WERI-Rb-1 (cell line): ENCODE results near the gene RAD21L1.
A peak's percentile ranks its signal among the peaks of the same experiment; 100 is the strongest.

ENCODE experiments used
- DNase-seq: peaks from one replicate; pipeline ENCODE4 v3.0.0-alpha.2; 2020
- H3K27ac ChIP-seq: fragments of 250-450 bp; sonication (Bioruptor Pico); 2 replicates; pipeline ENCODE4 v1.5.1; 2020; ENCODE audit warnings: mild to moderate bottlenecking, moderate library complexity
- H3K27me3 ChIP-seq: fragments of 250-450 bp; sonication (Bioruptor Pico); 2 replicates; pipeline ENCODE4 v1.5.1; 2021; ENCODE audit warnings: mild to moderate bottlenecking, low read depth, moderate library complexity; ENCODE audit not compliant: insufficient read depth, severe bottlenecking
- H3K36me3 ChIP-seq: fragments of 250-450 bp; sonication (Bioruptor Pico); 2 replicates; pipeline ENCODE4 v1.5.1; 2020; ENCODE audit warnings: mild to moderate bottlenecking, moderate library complexity
- H3K4me3 ChIP-seq: 2 replicates; pipeline ENCODE4 v1.5.1; 2011; ENCODE audit warnings: low read depth, mild to moderate bottlenecking, control low read depth, low read length
- H3K9me3 ChIP-seq: fragments of 250-450 bp; sonication (Bioruptor Pico); 2 replicates; pipeline ENCODE4 v1.5.1; 2021; ENCODE audit warnings: mild to moderate bottlenecking, moderate library complexity; ENCODE audit not compliant: severe bottlenecking
- TF ChIP-seq, protein P1 (sequence below): IDR thresholded peaks from 2 replicates; pipeline ENCODE4 v1.5.1; 2011; ENCODE audit warnings: low read depth, mild to moderate bottlenecking, control low read depth, inconsistent platforms, low read length

RAD21L1 gene

DNA sequence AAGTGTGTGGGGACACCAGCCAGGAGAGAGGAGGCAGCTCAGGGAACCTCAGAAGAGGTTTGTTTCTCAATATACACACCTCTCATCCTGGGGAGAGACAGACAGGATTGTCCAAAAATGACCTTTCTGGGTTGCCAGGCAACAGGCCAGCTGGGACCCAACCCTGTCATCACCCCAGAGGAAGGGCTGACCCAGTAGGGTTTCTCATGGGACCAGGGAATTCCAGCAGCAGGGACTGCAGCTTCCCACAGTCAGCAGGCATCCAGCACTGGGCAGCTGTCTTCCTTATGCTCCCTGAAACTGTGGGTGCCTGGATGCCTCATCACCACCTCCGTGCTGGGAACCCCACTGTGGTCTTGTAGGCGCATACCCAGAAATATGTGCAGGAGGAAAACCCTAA is 21.3 kb upstream of the RAD21L1 start:
- H3K27me3 ChIP-seq: peaks cover 6% of the 10 kb centered on the region
- H3K36me3 ChIP-seq: no peaks in the 10 kb centered on the region
- TF ChIP-seq, protein P1, sequence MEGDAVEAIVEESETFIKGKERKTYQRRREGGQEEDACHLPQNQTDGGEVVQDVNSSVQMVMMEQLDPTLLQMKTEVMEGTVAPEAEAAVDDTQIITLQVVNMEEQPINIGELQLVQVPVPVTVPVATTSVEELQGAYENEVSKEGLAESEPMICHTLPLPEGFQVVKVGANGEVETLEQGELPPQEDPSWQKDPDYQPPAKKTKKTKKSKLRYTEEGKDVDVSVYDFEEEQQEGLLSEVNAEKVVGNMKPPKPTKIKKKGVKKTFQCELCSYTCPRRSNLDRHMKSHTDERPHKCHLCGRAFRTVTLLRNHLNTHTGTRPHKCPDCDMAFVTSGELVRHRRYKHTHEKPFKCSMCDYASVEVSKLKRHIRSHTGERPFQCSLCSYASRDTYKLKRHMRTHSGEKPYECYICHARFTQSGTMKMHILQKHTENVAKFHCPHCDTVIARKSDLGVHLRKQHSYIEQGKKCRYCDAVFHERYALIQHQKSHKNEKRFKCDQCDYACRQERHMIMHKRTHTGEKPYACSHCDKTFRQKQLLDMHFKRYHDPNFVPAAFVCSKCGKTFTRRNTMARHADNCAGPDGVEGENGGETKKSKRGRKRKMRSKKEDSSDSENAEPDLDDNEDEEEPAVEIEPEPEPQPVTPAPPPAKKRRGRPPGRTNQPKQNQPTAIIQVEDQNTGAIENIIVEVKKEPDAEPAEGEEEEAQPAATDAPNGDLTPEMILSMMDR: no peak
- H3K9me3 ChIP-seq: no peaks in the 10 kb centered on the region
- no peak overlapping the region for H3K4me3 ChIP-seq
- no peak overlapping the region for H3K27ac ChIP-seq
- no peak for DNase-seq

DNA sequence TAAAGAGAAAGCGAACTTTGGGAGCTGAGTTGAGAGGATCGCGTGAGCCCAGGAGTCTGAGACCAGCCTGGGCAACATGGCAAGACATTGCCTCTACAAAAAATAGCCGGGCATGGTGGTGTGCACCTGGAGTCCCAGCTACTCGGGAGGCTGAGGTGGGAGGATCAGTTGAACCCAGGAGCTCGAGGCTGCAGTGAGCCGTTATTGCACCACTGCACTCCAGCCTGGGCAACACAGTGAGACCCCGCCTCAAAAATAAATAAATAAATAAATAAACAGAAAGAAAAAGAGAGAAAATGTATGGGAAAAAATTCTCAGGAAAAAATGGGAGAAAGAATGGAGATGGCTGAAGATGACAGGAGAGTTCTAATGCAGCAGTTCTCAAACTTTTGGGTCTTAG is 20.0 kb upstream of the RAD21L1 start:
- no peak overlapping the region for H3K4me3 ChIP-seq
- H3K27ac ChIP-seq: no peak overlapping the region
- H3K36me3 ChIP-seq: no peaks in the 10 kb centered on the region
- DNase-seq: no peak
- peaks cover 10% of the 10 kb centered on the region for H3K27me3 ChIP-seq
- no peaks in the 10 kb centered on the region for H3K9me3 ChIP-seq
- TF ChIP-seq, protein P1: no peak

DNA sequence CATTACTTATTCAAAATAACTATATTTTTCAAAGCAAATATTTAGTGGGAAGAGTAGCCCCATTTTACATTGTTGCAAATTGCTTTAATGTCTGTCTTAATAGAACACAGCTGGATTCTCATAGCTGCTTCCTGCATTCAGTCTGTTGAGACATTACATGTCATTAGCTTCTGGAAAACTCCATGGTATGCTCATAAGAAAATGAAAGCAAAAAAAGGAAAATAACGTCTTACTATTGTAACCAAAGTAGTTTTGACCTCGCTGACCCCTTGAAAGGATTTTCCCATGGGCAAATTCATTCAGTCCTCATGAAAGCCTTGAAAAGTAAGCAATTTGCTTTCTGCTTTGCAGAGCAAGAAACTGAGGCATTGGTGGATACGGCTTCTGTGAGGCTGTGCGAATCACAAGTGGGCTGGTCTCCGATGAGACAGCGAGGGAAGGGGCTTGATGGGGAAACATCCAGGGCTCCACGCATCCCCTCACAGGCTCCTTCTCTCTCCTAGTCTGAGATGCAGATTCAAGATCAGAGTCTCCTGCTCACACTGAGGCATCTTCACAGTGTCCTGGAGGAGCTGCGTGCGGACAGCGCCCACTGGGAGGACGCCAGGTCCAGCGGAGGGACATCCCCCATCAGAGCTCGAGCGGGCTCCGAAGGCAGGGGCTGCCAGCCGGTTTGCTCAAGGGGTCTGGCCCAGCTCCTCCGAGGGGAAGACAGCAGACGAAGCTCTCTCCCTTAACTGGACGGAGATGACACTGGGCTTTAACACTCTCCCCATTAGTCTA is 19.3 kb upstream of the RAD21L1 start:
- Histone ChIP-seq H3K27ac (no peak overlapping the region), H3K9me3 (no peaks in the 10 kb centered on the region), H3K27me3 (peaks cover 10% of the 10 kb centered on the region), H3K36me3 (no peaks in the 10 kb centered on the region), H3K4me3 (no peak overlapping the region)
- no peak for DNase-seq
- TF ChIP-seq, protein P1: no peak

DNA sequence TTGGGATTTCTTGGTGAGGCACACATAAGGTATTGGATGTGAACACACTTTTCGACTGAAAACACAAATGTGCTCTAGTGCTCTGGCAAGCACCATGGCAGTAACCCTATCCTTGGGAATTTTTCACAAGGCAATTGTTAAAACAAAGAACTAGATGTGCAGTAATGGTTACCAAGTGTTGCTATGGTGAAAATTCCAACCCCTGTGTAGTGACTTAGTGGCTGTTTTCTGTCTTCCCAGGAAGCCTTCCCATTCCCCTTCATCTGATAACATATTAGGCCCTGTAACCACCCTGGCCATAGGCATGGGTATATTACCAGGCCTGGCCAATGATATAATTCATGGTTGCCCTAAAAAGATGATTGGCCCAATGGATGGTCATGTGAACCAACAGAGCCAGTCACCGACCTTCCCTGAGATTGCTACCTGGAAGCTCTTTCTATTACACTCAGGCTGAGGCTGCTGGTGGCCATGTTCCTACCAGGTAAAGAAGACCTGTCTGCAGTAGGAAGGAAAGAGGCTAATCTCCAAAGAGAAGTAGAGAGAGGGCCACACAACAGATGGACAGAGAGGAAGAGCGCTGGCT is 18.5 kb upstream of the RAD21L1 start:
- no peaks in the 10 kb centered on the region for H3K36me3 ChIP-seq

DNA sequence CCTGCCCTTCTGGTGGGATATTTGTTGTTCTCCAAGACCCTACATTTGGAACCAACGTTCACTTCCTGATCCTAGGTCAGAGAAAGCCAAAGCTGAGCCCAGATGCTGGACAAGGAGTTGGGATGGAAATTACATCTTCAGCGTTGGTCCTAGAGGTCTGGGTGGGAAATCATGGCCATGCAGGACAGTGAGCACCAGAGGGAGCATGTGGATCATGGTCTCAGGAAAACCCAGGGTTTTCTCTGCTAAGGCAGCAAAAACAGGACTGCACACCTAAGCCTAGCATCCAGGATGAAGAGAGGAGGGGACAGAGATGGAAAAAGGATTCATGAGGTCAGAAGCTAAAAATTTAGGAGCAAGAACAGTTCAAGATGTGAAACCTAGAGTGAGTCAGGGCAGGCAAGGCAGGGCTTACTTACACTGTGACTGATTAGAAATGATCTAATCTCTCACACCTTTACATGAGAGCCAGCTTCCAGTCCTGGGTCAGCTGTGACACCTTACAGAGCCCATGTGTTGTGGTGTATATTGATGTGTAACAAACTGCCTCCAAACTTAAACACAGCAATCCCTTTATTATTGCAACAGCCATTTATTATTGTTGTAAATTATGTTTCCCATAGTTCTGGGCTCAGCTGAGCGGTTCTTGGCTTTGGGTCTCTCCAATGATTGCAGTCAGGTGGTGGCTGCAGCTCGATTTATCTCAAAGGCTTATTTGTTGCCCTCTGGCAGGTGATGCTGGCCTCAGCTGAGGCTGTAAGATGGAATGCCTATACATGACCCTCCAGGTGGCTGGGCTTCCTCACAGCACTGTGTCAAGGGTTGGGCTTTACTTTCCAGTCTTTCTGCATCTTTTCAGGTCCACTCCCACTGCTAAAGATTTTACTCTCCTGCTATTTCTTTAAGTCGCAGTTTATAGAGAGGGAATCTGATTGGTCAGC is 16.1 kb upstream of the RAD21L1 start:
- no peaks in the 10 kb centered on the region for H3K36me3 ChIP-seq
- H3K9me3 ChIP-seq: no peaks in the 10 kb centered on the region
- H3K27me3 ChIP-seq: peaks cover 24% of the 10 kb centered on the region
- TF ChIP-seq, protein P1: peak; percentile 56
- H3K27ac ChIP-seq: no peak overlapping the region
- no peak for DNase-seq
- H3K4me3 ChIP-seq: no peak overlapping the region

More for the DNA sequence above, 18.5 kb upstream of the RAD21L1 start:
- Histone ChIP-seq H3K27ac (no peak overlapping the region), H3K27me3 (peaks cover 10% of the 10 kb centered on the region), H3K9me3 (no peaks in the 10 kb centered on the region), H3K4me3 (no peak overlapping the region)
- DNase-seq: no peak
- TF ChIP-seq, protein P1: no peak
